ENCODE data around the gene ZNF415.
A peak's percentile ranks its signal among the peaks of the same experiment; 100 is the strongest.
"Not testable (repeated sequence)": the region's sequence is repeated elsewhere in the genome, so short reads cannot be mapped to it uniquely, and the experiment has no call there.

Gene ZNF415

DNA sequence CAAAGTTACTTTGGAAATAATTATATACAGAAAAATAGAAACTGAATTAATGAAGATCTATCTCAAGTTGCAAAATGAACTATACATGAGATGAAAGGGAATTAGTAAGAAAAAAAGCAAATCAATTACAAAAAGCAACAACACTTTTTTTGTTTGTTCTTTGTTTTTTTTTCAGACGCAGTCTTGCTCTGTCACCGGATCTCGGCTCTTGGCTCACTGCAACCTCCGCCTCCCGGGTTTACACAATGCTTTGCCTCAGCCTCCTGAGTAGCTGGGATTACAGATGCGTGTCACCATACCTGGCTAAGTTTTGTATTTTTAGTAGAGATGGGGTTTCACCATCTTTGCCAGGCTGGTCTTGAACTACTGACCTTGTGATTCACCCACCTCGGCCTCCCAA, 2.2 kb downstream of the ZNF415 start:
- no peak for DNase-seq
- Mint-ChIP-seq H3K4me3 (no peak overlapping the region), H3K36me3 (ENCODE audit: low read depth) (peaks cover 36% of the 10 kb centered on the region)

DNA sequence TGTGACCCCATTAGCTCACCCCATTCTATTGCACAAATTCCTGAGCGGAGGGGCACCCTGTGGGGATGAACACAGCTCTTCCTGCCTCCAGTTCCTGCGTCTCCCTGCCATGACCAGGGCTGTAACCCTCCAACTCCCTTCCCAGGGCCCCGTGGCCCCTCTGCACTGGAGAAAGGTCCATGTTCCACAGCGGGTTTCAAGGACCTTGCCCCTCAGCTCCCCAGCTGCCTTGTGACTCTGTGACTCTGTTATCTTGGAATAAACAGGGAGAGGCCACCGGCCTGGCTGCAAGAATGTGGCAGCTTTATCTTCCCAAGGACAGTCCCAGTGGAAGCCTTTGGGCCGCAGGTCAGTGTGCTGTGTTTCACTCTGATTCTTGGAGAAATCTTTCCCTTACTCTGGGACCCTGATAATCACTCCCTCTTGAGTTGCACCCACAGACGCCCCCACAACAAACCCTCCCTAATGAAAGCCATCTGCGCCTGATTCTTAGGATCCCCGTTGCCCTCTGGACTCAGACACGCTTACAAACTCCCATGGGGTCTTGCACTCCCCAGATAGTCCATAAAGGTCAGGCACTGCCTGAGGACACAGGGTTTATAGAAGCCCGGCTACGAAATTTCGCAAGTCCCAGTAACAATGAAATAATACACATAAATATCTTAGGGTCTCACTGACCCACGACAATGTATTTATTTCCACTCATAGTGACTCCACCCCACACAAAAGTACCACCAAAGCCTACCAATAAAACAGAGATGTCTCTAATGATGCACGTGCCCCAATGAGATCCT, 5.8 kb downstream of the ZNF415 start:
- not testable (repeated sequence) for ATAC-seq, H3K27ac Mint-ChIP-seq, H3K4me3 Mint-ChIP-seq, H3K27me3 Mint-ChIP-seq, DNase-seq, H3K4me1 Mint-ChIP-seq
- Mint-ChIP-seq H3K36me3 (ENCODE audit: low read depth) (peaks cover 27% of the 10 kb centered on the region), H3K9me3 (peaks cover 30% of the 10 kb centered on the region)

More for the DNA sequence above, 2.2 kb downstream of the ZNF415 start:
- Mint-ChIP-seq H3K27ac (no peak overlapping the region), H3K9me3 (peaks cover 31% of the 10 kb centered on the region), H3K27me3 (peaks cover 10% of the 10 kb centered on the region), H3K4me1 (peaks cover 5% of the 10 kb centered on the region)
- ATAC-seq = no peak

DNA sequence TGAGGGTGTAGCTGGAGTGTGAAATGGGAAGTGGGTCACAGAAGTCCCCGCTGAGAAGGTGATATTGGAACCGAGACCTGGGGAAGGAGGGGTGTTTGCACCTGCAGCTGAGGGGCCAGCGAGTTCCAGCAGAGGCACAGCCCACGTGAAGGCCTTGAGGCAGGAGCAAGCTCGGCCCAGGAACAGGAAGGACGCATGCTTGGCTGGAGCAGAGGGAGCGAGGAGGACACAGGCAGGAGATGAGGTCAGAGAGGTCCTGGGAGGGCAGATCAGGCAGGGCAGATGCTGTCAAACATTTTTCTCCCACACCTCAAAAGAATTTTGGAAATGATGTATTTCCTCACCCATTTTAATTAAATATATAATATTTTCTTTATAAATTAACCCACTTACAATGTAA, 9.3 kb downstream of the ZNF415 start:
- Mint-ChIP-seq H3K27ac (no peak overlapping the region), H3K36me3 (ENCODE audit: low read depth) (peaks cover 26% of the 10 kb centered on the region), H3K4me1 (no peaks in the 10 kb centered on the region), H3K9me3 (peaks cover 35% of the 10 kb centered on the region), H3K4me3 (no peak overlapping the region), H3K27me3 (no peaks in the 10 kb centered on the region)
- DNase-seq (no peak), ATAC-seq (no peak)

DNA sequence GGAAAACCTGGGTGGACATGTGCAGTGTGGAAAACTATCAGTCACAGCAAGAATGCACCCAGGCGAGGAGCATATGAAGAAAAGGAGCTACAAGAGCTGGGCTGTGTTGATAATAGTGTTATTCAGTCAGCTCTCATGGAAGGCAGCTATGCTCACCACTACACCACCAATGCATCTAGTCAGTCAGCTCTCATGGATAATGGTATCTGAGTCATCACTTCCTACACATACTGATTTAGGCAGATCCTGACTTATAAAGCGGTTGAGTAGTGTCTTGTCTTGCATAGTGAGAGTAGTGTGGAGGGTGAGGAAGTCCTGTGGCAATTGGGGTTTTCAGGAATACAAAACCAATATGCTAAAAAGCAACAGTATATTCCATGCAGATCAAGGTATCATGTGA, 20.4 kb downstream of the ZNF415 start:
- Mint-ChIP-seq H3K27ac (no peak overlapping the region), H3K4me1 (no peaks in the 10 kb centered on the region), H3K27me3 (no peaks in the 10 kb centered on the region), H3K9me3 (peaks cover 68% of the 10 kb centered on the region), H3K36me3 (ENCODE audit: low read depth) (peaks cover 57% of the 10 kb centered on the region), H3K4me3 (no peak overlapping the region)
- ATAC-seq (no peak), DNase-seq (no peak)

DNA sequence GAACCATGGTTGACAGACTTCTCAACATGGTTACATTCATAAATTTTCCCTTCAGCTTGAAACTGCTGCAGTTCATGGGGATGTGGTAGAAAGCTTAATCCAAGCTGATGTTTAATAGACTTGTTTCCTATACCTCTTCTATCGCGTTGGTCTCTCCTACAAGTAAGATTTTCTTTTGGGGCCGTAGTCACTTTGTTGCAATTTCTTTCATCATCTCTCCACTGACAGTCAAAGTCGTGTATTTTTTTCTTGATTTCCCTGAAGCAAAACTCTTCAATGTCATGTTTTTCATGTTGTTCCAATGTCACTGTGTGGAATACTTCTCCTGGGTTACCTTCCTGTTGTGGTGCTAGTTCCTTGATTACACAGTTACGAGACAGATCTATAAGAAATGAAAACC, 23.2 kb downstream of the ZNF415 start:
- H3K9me3 Mint-ChIP-seq = peaks cover 49% of the 10 kb centered on the region
- peaks cover 36% of the 10 kb centered on the region for H3K36me3 Mint-ChIP-seq (ENCODE audit: low read depth)
- no peak overlapping the region for H3K27ac Mint-ChIP-seq
- H3K4me3 Mint-ChIP-seq = no peak overlapping the region
- H3K4me1 Mint-ChIP-seq = no peaks in the 10 kb centered on the region
- DNase-seq = no peak
- no peak for ATAC-seq
- no peaks in the 10 kb centered on the region for H3K27me3 Mint-ChIP-seq

DNA sequence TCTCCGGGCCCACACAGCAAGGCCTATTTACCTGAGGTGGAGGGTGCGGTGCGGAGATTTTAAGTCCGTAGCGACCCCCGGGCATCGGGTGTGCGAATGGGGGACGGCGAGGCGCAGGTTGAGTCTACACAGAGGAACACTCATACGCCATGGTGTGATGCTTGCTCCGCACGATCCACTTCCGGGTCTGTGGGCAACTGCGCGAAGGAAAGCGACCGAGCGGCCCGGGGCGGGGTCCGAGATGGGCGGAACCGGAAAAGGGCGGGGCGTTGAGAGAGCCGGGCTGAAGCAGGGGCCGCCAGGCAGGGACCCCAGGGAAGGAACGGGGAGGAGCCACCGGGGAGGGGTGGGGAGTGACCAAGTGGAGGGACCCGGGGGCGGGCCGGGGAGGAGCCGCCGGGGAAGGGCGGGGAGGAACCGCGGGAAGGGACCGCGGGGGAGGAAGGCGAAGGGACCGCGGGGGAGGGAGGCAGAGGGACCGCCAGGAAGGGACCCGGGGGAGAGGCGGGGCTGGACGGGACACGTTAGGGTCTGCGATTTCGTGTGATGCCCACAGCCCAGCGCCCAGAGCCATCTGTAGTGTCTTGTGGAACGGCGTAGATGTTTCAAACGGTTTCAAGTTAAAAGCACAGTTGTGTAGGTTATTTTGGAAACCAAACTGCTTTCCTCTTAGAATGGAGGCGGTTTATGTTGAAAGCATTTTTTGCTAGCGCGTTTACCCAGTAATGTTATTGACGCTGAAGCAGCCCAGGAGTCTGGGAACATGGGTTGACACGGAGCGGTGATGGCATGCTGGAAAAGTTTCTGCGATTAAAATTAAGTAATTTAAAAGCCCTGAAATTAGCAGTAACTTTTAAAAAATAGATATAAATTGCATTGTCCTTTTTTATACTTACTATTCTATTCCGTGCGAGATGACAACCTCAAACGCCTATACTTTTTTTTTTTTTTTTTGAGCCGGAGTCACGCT, 29.2 kb downstream of the ZNF415 start, which contains the start of gene ZNF160:
Gene ZNF160, minus strand, starts transcription at position 189 of the 970 bp plus-strand sequence. CDS start 17,146 bp downstream, outside the sequence.
- H3K36me3 Mint-ChIP-seq (ENCODE audit: low read depth) = peaks cover 35% of the 10 kb centered on the region
- peak within 1 kb of the TSS; percentile 90 for H3K27ac Mint-ChIP-seq
- no peaks in the 10 kb centered on the region for H3K27me3 Mint-ChIP-seq
- H3K9me3 Mint-ChIP-seq = peaks cover 22% of the 10 kb centered on the region
- DNase-seq (peak; percentile 99), ATAC-seq (peak; percentile 98)
- H3K4me3 Mint-ChIP-seq = peak within 1 kb of the TSS; percentile 90
- H3K4me1 Mint-ChIP-seq = peaks cover 21% of the 10 kb centered on the region

DNA sequence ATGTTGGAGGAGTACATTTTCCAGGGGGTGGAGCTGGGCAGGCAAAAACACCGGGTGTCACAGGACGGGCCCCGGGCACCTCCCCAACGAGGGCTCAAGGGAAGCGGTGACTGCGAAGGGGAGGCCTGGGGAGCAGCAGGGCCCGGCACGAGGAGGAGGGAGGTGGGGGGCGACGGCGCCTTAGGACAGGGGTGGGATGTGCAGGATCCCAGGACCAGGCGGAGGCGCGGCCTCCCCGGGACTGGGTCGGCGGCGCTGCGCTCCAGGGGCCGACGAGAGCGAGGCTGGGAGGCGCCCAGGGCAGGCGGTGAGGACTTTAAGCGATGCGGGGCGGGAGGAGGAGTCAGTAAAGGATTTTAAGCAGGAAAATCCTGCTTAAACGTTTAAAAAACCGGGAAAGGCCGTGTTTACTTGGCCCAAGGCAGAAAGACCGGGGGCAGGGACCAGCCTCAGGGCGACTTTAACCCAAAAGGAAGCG, 29.9 kb downstream of the ZNF415 start:
- DNase-seq (peak; percentile 44), ATAC-seq (peak; percentile 17)
- Mint-ChIP-seq H3K36me3 (ENCODE audit: low read depth) (peaks cover 38% of the 10 kb centered on the region), H3K27me3 (no peaks in the 10 kb centered on the region), H3K9me3 (peaks cover 18% of the 10 kb centered on the region), H3K4me3 (peak overlapping the region; percentile 90), H3K27ac (peak overlapping the region; percentile 90), H3K4me1 (peaks cover 24% of the 10 kb centered on the region)

DNA sequence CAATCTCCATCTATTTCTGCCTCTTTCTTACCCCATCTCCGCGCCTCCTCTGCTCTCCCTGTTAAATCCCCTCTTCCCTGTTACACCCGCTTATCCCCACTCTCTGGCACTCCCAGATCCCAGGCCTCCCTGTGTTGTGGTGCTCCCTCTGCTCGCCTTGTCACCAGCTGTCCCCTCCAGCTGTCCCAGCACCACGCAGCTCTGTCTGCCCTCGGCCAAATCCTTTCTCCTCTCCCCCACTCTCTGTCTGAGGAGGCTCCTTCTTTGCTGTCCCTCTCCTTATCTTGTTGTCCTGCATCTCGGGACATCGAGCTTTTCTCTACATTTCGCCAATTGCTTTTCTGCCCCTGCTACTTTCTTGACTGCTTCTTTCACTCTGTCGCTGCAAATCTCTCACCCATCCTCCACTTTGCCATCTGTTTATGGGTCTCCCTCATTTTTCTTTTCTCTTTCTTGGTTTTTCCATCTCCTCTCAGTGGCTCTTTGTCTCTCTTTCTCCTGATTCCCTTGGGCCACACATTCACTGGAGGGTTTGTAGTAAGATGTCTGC, 30.4 kb downstream of the ZNF415 start:
- H3K4me3 Mint-ChIP-seq = peak overlapping the region; percentile 90
- no peak for DNase-seq
- H3K9me3 Mint-ChIP-seq = peaks cover 15% of the 10 kb centered on the region
- H3K27ac Mint-ChIP-seq = peak overlapping the region; percentile 90
- ATAC-seq = no peak
- H3K36me3 Mint-ChIP-seq (ENCODE audit: low read depth) = peaks cover 43% of the 10 kb centered on the region
- H3K4me1 Mint-ChIP-seq = peaks cover 24% of the 10 kb centered on the region
- H3K27me3 Mint-ChIP-seq = no peaks in the 10 kb centered on the region

DNA sequence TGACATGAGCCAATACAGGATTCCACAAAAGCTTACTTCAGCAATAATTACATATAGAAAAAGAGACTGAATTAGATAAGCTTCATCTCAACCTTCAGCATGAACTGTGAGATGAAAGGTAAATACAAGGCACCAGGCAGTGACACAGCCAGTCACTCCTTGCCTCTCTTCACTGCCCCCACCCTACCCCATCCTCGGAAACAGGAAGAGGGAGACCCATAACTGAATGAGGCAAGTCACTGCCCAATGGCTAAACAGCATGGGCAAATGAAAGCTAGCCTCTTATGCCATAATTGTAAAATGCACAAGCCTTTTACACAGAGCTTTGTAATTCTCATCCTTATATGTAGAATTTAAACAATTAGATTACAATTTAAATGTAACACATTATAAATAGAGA, 31.2 kb downstream of the ZNF415 start:
- DNase-seq = peak; percentile 14
- H3K4me1 Mint-ChIP-seq = peaks cover 24% of the 10 kb centered on the region
- ATAC-seq = no peak

DNA sequence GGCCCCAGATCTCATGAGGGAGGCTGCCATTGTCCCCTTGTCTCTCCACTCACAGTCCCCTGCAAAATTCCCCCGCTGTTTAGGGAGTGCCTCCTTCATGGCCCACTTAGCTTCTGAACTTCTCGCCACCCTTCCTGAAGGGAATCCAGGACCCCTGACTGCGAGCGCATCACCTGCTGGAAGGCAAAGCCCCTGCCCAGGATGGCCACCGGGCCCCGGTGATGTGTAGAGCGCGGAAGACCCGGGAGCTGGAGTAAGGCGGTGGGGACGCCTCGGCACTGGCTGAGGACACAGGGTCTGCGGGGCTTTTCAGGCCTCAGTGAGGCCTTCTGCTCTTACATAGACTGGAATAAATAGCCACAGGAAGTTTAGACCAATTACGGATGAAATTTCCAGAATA, 34.1 kb downstream of the ZNF415 start:
- H3K4me3 Mint-ChIP-seq, ATAC-seq, H3K27ac Mint-ChIP-seq, DNase-seq, H3K27me3 Mint-ChIP-seq: not testable (repeated sequence)
- Mint-ChIP-seq H3K9me3 (peaks cover 13% of the 10 kb centered on the region), H3K36me3 (ENCODE audit: low read depth) (peaks cover 69% of the 10 kb centered on the region), H3K4me1 (peaks cover 24% of the 10 kb centered on the region)

More for the DNA sequence above, 31.2 kb downstream of the ZNF415 start:
- no peaks in the 10 kb centered on the region for H3K27me3 Mint-ChIP-seq
- peaks cover 10% of the 10 kb centered on the region for H3K9me3 Mint-ChIP-seq
- peak overlapping the region; percentile 90 for H3K27ac Mint-ChIP-seq
- peaks cover 47% of the 10 kb centered on the region for H3K36me3 Mint-ChIP-seq (ENCODE audit: low read depth)
- peak overlapping the region; percentile 90 for H3K4me3 Mint-ChIP-seq

DNA sequence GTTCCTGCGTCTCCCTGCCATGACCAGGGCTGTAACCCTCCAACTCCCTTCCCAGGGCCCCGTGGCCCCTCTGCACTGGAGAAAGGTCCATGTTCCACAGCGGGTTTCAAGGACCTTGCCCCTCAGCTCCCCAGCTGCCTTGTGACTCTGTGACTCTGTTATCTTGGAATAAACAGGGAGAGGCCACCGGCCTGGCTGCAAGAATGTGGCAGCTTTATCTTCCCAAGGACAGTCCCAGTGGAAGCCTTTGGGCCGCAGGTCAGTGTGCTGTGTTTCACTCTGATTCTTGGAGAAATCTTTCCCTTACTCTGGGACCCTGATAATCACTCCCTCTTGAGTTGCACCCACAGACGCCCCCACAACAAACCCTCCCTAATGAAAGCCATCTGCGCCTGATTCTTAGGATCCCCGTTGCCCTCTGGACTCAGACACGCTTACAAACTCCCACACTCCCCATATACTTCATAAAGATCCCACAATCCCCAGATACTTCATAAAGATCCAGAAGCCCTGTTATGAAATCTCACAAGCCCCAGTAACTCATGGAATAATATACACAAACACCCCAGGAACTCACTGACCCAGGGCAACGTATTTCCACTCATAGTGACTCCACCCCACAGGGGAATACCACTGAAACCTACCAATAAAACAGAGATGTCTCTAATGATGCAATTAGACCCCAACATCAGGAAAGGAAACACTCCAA, 35.6 kb downstream of the ZNF415 start:
- peaks cover 19% of the 10 kb centered on the region for H3K4me1 Mint-ChIP-seq
- H3K4me3 Mint-ChIP-seq, ATAC-seq, H3K27me3 Mint-ChIP-seq, DNase-seq, H3K27ac Mint-ChIP-seq: not testable (repeated sequence)
- peaks cover 78% of the 10 kb centered on the region for H3K36me3 Mint-ChIP-seq (ENCODE audit: low read depth)
- peaks cover 17% of the 10 kb centered on the region for H3K9me3 Mint-ChIP-seq

DNA sequence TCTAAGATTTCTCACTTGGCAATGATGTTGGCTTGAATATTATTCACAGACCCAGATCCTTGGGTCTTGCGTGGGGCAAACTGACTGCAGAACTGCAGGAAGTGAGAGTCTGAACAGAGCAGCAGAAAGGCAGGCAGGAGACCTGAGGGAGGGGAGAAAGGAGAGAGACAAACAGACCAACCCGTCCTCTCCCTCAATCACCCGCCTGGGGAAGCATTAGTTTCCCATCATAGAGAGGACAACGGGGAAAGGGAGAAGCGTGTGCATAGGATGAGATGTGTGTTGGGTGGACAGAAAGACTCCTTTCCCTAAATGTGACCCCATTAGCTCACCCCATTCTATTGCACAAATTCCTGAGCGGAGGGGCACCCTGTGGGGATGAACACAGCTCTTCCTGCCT, 36.1 kb downstream of the ZNF415 start:
- DNase-seq, H3K27me3 Mint-ChIP-seq, ATAC-seq, H3K27ac Mint-ChIP-seq, H3K4me3 Mint-ChIP-seq: not testable (repeated sequence)
- Mint-ChIP-seq H3K4me1 (peaks cover 13% of the 10 kb centered on the region), H3K9me3 (peaks cover 17% of the 10 kb centered on the region), H3K36me3 (ENCODE audit: low read depth) (peaks cover 77% of the 10 kb centered on the region)

DNA sequence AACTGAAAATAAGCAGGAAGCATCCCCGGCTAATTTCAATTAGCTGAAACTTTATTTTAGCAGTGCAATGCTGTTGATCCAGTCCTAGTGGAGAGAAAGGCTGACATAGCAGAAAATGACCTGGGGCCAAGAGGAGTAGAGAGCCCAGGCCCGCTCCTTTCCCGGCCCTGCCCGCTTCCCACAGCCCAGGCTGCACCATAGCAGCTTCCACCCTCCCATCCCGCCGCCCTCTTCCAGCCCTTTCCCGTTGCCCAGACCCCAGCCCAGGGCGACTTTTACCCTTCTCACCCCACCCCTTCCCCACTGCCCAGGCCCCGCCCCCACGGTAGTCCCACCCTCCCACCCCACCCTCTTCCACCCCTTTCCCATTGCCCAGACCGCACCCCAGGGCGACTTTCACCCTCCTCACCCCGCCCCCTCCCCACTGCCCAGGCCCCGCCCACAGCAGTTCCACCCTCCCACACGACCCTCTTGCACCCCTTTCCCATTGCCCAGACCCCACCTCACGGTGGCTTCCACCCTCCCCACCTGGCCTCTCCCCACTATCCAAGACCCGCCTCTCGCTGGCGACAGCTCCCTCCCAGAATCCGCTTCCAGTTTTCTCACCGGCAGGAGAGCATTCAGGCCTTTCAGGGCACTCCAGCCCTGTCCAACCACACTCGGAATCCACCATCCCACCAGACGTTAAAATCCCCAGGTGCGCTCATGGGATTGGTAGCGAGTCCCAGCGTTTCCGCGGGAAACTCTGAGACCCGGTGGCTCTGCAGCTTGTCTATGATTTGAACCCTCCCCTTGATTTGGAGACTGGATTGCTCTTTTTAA, 37.7 kb downstream of the ZNF415 start:
- no peak for DNase-seq
- H3K4me3 Mint-ChIP-seq = no peak overlapping the region
- no peak overlapping the region for H3K27ac Mint-ChIP-seq
- peaks cover 85% of the 10 kb centered on the region for H3K36me3 Mint-ChIP-seq (ENCODE audit: low read depth)
- H3K9me3 Mint-ChIP-seq = peaks cover 21% of the 10 kb centered on the region
- no peak for ATAC-seq
- no peaks in the 10 kb centered on the region for H3K27me3 Mint-ChIP-seq
- H3K4me1 Mint-ChIP-seq = peaks cover 9% of the 10 kb centered on the region
